Measurements from ENCODE around the gene MEGF6. TPM values are rescaled to one million over a fixed set of nuclear protein-coding genes. Genes with fewer than 3 reads are reported as not detected.
A peak's percentile ranks its signal among the peaks of the same experiment; 100 is the strongest.

Gene MEGF6
- total and polyA plus RNA-seq, 9 of the 15 experiments (the other 6 are each of a cell fraction or from before 2014, with no cell fraction given): 0.03 to 1.7 (median 0.24) TPM; not detected in 3

DNA sequence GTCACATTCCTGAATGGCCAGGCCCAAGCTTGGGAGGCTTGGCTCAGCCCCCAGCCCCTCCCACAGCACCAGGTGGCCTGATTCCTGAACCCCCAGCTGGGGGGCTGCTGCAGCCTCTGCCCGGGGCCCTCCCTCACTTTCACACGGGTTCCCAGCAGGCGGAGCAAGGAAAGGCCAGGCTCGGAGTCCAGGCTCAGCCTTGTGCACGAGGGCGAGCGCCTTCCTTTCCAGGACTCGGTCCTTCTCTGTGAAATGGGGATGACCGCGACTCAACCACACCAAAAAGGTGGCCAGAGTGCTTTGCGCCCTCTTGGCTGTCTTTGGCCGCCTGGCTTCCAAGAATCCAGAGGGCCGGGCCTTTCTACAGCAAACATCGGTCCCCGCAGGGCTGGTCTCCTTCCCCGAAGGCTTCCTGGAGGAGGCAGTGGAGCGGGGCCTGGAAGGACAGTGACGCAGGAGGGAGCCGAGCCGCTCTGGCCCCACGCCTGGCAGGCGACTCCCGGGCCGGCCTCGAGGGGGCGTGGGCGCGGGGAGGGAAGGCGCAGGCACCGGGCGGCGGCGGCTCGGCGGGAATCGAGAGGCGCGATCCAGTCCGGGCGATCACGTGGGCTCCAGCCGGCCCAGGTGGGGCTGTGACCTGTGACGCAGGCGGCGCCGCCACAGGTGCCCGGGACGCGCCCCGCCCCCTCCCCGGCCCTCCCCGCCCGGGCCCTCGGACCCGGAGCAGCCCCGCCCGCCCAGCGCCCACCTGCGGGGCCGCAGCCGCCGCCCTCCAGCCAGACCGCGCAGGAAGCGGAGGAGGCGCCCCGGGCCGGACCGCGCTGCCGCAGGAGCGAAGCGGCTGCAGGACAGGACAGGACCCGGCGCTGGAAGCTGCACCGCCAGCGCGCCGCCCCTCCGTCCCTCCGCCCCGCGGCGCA lies 157.2 kb downstream of the MEGF6 start, which contains the start of gene ARHGEF16:
Gene ARHGEF16 (plus strand): TSS at position 775 of the 920 bp plus-strand sequence. CDS start 8,420 bp downstream, outside the sequence.
- in situ Hi-C loops (cut with MboI) (no loop called here), intact Hi-C loops (cut with micrococcal nuclease) (loop anchor here (1.0 kb wide), 2 partner anchors 30 to 165 kb away; no protein-coding TSS in a partner anchor)
- peak within 1 kb of the TSS; percentile 37 for H3K4me2 ChIP-seq (ENCODE audit: insufficient read depth, low read length)
- peak; percentile 84 for ATAC-seq
- H3K36me3 ChIP-seq (ENCODE audit: control insufficient read depth, insufficient read depth, low read length): no peaks in the 10 kb centered on the region
- DNase-seq (ENCODE audit: extremely low read depth in 1 of 4, low spot score in 3 of 4): peak; percentile 74 to 92 (median 86)
- H3K9me1 ChIP-seq (ENCODE audit: control insufficient read depth, insufficient read depth, low read length): no peaks in the 10 kb centered on the region
- 5% methylated on average over 36 of the region's 84 CpGs for WGBS (ENCODE audit: insufficient coverage, low coverage, missing lambda C conversion rate)
- POLR2A ChIA-PET: interaction anchor here (0.6 to 1.5 kb wide), 4 partner anchors 13 to 176 kb away, joined by 3 to 6 read pairs (median 4); no protein-coding TSS in a partner anchor
- peaks cover 31% of the 10 kb centered on the region for H4K20me1 ChIP-seq (replicated peaks; ENCODE audit: control insufficient read depth, insufficient read depth, low read length)
- peaks cover 9 to 37% of the 10 kb centered on the region in 2 experiments; a peak in 4 of 5 replicates for H3K27me3 ChIP-seq (ENCODE audit: control insufficient read depth in 2 of 2, insufficient read depth in 2 of 2, low read length in 2 of 2)
- H3K9ac ChIP-seq (ENCODE audit: insufficient read depth in 1 of 2, low read depth in 2 of 2, low read length in 2 of 2): peak within 1 kb of the TSS in 1 of 2 experiments; percentile 72; a peak in 3 of 4 replicates
- H2AFZ ChIP-seq (ENCODE audit: low read depth, low read length): peak within 1 kb of the TSS; percentile 57
- BruUV-seq (replicated peaks): no TSS peak
- no peak for FAIRE-seq
- H3K79me2 ChIP-seq (ENCODE audit: control insufficient read depth, insufficient read depth, low read length): no peaks in the 10 kb centered on the region
- H3K9me3 ChIP-seq (replicated peaks; ENCODE audit: control insufficient read depth, insufficient read depth, low read depth, low read length): no peaks in the 10 kb centered on the region
- H3K4me3 ChIP-seq: peak within 1 kb of the TSS; percentile 38
- peaks cover 0 to 39% of the 10 kb centered on the region in 2 experiments; a peak in 3 of 5 replicates for H3K4me1 ChIP-seq (replicated peaks in 1 of 2; ENCODE audit: control insufficient read depth in 2 of 2, insufficient read depth in 2 of 2, low read length in 2 of 2)
- no peak within 1 kb of the TSS for H3K27ac ChIP-seq (ENCODE audit: extremely low read depth, low read depth, low read length)
- CTCF ChIA-PET (ENCODE audit: low intra/inter-chr PET ratio): interaction anchor here (0.8 to 4.1 kb wide), 4 partner anchors 18 to 168 kb away, joined by 3 to 91 read pairs (median 14); no protein-coding TSS in a partner anchor
- no peak for TF ChIP-seq ZFP1 (CRISPR knock-in tag; IDR thresholded peaks at IDR 0.05)
- TF ChIP-seq, protein P1, sequence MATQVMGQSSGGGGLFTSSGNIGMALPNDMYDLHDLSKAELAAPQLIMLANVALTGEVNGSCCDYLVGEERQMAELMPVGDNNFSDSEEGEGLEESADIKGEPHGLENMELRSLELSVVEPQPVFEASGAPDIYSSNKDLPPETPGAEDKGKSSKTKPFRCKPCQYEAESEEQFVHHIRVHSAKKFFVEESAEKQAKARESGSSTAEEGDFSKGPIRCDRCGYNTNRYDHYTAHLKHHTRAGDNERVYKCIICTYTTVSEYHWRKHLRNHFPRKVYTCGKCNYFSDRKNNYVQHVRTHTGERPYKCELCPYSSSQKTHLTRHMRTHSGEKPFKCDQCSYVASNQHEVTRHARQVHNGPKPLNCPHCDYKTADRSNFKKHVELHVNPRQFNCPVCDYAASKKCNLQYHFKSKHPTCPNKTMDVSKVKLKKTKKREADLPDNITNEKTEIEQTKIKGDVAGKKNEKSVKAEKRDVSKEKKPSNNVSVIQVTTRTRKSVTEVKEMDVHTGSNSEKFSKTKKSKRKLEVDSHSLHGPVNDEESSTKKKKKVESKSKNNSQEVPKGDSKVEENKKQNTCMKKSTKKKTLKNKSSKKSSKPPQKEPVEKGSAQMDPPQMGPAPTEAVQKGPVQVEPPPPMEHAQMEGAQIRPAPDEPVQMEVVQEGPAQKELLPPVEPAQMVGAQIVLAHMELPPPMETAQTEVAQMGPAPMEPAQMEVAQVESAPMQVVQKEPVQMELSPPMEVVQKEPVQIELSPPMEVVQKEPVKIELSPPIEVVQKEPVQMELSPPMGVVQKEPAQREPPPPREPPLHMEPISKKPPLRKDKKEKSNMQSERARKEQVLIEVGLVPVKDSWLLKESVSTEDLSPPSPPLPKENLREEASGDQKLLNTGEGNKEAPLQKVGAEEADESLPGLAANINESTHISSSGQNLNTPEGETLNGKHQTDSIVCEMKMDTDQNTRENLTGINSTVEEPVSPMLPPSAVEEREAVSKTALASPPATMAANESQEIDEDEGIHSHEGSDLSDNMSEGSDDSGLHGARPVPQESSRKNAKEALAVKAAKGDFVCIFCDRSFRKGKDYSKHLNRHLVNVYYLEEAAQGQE (IDR thresholded peaks at IDR 0.05; ENCODE audit: borderline replicate concordance): peak; percentile 51; the same call in 1 of the 2 replicates
- TF ChIP-seq, protein P1 (CRISPR knock-in tag; IDR thresholded peaks at IDR 0.05; ENCODE audit: low read depth): no peak
- TF ChIP-seq, protein P2, sequence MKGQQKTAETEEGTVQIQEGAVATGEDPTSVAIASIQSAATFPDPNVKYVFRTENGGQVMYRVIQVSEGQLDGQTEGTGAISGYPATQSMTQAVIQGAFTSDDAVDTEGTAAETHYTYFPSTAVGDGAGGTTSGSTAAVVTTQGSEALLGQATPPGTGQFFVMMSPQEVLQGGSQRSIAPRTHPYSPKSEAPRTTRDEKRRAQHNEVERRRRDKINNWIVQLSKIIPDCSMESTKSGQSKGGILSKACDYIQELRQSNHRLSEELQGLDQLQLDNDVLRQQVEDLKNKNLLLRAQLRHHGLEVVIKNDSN (CRISPR knock-in tag; IDR thresholded peaks at IDR 0.05): peak; percentile 80
- peak; percentile 90; the same call in 1 of the 2 replicates for TF ChIP-seq SMARCA5 (IDR thresholded peaks at IDR 0.05)
- TF ChIP-seq, protein P3, sequence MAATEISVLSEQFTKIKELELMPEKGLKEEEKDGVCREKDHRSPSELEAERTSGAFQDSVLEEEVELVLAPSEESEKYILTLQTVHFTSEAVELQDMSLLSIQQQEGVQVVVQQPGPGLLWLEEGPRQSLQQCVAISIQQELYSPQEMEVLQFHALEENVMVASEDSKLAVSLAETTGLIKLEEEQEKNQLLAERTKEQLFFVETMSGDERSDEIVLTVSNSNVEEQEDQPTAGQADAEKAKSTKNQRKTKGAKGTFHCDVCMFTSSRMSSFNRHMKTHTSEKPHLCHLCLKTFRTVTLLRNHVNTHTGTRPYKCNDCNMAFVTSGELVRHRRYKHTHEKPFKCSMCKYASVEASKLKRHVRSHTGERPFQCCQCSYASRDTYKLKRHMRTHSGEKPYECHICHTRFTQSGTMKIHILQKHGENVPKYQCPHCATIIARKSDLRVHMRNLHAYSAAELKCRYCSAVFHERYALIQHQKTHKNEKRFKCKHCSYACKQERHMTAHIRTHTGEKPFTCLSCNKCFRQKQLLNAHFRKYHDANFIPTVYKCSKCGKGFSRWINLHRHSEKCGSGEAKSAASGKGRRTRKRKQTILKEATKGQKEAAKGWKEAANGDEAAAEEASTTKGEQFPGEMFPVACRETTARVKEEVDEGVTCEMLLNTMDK (IDR thresholded peaks at IDR 0.05; ENCODE audit: borderline replicate concordance, insufficient read depth, low read depth, low read length, poor library complexity, severe bottlenecking): peak; percentile 92

Measured in K562 (cell line).